ENCODE measurements around the gene IL25. TPM values are rescaled to one million over a fixed set of nuclear protein-coding genes. Genes with fewer than 3 reads are reported as not detected.

Gene IL25
- total and polyA plus RNA-seq, 2 of the 8 experiments (the other 6 are each of a cell fraction or from before 2014, with no cell fraction given), result not detected

- no peak for TF ChIP-seq RNF2 (IDR thresholded peaks at IDR 0.05; ENCODE audit: borderline replicate concordance, low read depth, low read length, missing control alignments, poor library complexity, severe bottlenecking)
These were observed 15.3 kb upstream of the IL25 start (continued) for GRCh38 chr14:23357261-23357660.

Measured in H1 (cell line).